SU-DHL-6 (cell line): ENCODE measurements around the gene STK11.

Source experiments
- H2AFZ ChIP-seq: fragments of 200-600 bp; sonication (generic); 2 replicates; pipeline ENCODE4 v1.6.1; 2014; ENCODE audit warnings: low read depth, mild to moderate bottlenecking, moderate library complexity, mixed read lengths, antibody characterized with exemption, low read length; ENCODE audit not compliant: severe bottlenecking
- H3F3A ChIP-seq: fragments of 200-600 bp; shearing (Covaris generic); 2 replicates; pipeline ENCODE4 v1.6.0; 2016; ENCODE audit warnings: antibody characterized with exemption, mild to moderate bottlenecking; ENCODE audit not compliant: insufficient read depth
- H3K27ac ChIP-seq: fragments of 200-600 bp; sonication (generic); 2 replicates; pipeline ENCODE4 v1.5.1; 2016; ENCODE audit warnings: low read depth, mild to moderate bottlenecking, low read length, moderate library complexity, mixed read lengths
- H3K27me3 ChIP-seq: fragments of 200-600 bp; sonication (generic), shearing (Covaris generic); 2 replicates; pipeline ENCODE4 v1.6.0; 2014; ENCODE audit warnings: mild to moderate bottlenecking, low read length
- H3K36me3 ChIP-seq: fragments of 200-600 bp; sonication (generic); 2 replicates; pipeline ENCODE4 v1.6.1; 2014; ENCODE audit warnings: mild to moderate bottlenecking, low read length, mixed read lengths
- H3K4me2 ChIP-seq: fragments of 300-600, 200-600 bp; shearing (Covaris generic), sonication (generic); 2 replicates; pipeline ENCODE4 v1.6.0; 2014; ENCODE audit warnings: low read length, low read depth, mild to moderate bottlenecking; ENCODE audit not compliant: poor library complexity, severe bottlenecking
- H3K4me3 ChIP-seq: fragments of 200-600 bp; sonication (generic); 2 replicates; pipeline ENCODE4 v1.5.1; 2014; ENCODE audit warnings: antibody characterized with exemption, low read length, mild to moderate bottlenecking, mixed read lengths; ENCODE audit not compliant: insufficient read depth, poor library complexity, severe bottlenecking
- H3K79me2 ChIP-seq: fragments of 200-600 bp; sonication (generic); 2 replicates; pipeline ENCODE4 v1.6.1; 2014; ENCODE audit warnings: mild to moderate bottlenecking, low read length, moderate library complexity; ENCODE audit not compliant: insufficient read depth
- H3K9ac ChIP-seq: fragments of 200-600 bp; sonication (generic); 2 replicates; pipeline ENCODE4 v1.7.0; 2014; ENCODE audit warnings: mild to moderate bottlenecking, low read length
- H3K9me2 ChIP-seq: fragments of 200-600 bp; sonication (generic); replicated peaks from 2 replicates; pipeline ENCODE4 v1.6.1; 2014; ENCODE audit warnings: low read length; ENCODE audit not compliant: insufficient read depth
- H3K9me3 ChIP-seq: fragments of 200-600 bp; sonication (generic); 2 replicates; pipeline ENCODE4 v1.6.1; 2014; ENCODE audit warnings: low read length, mixed read lengths; ENCODE audit not compliant: insufficient read depth
- H4K20me1 ChIP-seq: fragments of 200-600 bp; sonication (generic); 2 replicates; pipeline ENCODE4 v1.6.1; 2014; ENCODE audit warnings: low read depth, mild to moderate bottlenecking, antibody characterized with exemption, low read length, moderate library complexity, mixed read lengths
- EZH2phosphoT487 ChIP-seq: fragments of 200-600 bp; sonication (generic), shearing (Covaris generic); conservative IDR thresholded peaks from 2 replicates; pipeline ENCODE4 v1.6.1; 2018; ENCODE audit warnings: mild to moderate bottlenecking, antibody characterized with exemption, low read length, moderate library complexity, mixed read lengths
- TF ChIP-seq, protein P1 (sequence below): fragments of 200-600 bp; sonication (generic); IDR thresholded peaks from one replicate; pipeline ENCODE4 v1.5.1; 2017; ENCODE audit warnings: antibody characterized with exemption, mild to moderate bottlenecking, low read length, moderate library complexity; ENCODE audit not compliant: insufficient read depth, poor library complexity, severe bottlenecking

Gene STK11

DNA sequence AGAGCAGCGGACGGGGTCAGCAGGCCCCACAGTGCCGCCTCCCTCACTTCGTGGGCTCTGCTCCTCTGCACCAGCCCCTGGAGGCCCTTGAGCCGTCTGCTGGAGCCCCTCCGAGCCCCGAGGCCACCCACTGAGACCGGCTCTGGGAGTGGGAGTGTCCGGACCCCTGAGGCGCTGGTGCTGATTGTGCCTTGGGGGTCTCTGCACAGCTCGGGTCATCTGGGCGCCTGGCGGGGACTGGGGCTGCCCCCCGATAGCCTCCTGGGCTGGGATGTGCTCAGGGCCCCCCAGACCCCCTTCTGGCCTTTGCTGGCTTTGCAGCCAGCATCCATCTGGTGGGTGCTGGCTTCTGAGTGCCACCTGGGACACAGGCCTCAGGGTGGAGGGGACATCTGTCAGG, 16.8 kb downstream of the STK11 start:
- TF ChIP-seq, protein P1, sequence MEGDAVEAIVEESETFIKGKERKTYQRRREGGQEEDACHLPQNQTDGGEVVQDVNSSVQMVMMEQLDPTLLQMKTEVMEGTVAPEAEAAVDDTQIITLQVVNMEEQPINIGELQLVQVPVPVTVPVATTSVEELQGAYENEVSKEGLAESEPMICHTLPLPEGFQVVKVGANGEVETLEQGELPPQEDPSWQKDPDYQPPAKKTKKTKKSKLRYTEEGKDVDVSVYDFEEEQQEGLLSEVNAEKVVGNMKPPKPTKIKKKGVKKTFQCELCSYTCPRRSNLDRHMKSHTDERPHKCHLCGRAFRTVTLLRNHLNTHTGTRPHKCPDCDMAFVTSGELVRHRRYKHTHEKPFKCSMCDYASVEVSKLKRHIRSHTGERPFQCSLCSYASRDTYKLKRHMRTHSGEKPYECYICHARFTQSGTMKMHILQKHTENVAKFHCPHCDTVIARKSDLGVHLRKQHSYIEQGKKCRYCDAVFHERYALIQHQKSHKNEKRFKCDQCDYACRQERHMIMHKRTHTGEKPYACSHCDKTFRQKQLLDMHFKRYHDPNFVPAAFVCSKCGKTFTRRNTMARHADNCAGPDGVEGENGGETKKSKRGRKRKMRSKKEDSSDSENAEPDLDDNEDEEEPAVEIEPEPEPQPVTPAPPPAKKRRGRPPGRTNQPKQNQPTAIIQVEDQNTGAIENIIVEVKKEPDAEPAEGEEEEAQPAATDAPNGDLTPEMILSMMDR = no peak
- TF ChIP-seq EZH2phosphoT487 = no peak
- no peak overlapping the region for H3K9ac ChIP-seq
- H3K79me2 ChIP-seq = no peaks in the 10 kb centered on the region
- H3K4me3 ChIP-seq = no peak overlapping the region
- no peaks in the 10 kb centered on the region for H4K20me1 ChIP-seq
- H3K36me3 ChIP-seq = no peaks in the 10 kb centered on the region
- H3F3A ChIP-seq = no peaks in the 10 kb centered on the region
- no peaks in the 10 kb centered on the region for H3K27me3 ChIP-seq
- no peak overlapping the region for H3K27ac ChIP-seq
- no peaks in the 10 kb centered on the region for H3K9me3 ChIP-seq
- H3K4me2 ChIP-seq = no peak overlapping the region
- no peaks in the 10 kb centered on the region for H3K9me2 ChIP-seq
- no peak overlapping the region for H2AFZ ChIP-seq

DNA sequence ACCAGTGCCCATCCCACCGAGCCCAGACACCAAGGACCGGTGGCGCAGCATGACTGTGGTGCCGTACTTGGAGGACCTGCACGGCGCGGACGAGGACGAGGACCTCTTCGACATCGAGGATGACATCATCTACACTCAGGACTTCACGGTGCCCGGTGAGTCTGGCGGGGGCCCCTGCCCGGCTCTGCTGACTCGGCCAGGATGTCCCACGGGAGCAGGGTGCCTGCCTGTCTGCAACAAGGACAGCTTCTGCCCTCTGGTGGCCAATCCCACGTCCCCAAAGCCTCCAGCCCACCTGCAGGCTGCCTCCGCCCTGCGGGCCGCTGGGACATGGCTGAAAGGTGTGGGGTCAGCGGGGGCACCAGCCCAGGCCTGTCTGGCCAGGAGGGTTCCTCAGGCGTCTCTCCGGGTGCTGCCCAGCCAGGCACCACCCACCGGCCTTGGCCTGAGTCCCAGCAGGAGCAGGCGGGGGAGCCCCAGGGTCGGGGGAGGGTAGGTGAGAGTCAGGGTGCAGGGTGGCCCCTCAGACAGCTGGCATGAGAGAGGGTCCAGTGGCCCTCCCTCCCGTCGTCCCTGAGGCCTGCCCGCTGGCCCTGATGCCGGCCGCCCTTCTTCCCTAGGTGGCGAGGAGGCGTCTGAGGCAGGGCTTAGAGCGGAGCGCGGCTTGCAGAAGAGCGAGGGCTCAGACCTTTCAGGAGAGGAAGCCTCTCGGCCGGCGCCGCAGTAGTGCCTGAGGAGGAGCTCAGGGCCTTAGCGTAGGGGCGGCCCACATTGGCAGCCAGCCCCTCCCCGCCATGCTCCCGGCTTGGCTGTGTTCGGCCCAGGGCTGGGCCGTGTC, 17.7 kb downstream of the STK11 start:
- Histone ChIP-seq H4K20me1 (no peaks in the 10 kb centered on the region), H3K9me3 (no peaks in the 10 kb centered on the region), H3K4me2 (no peak overlapping the region), H2AFZ (no peak overlapping the region), H3K79me2 (no peaks in the 10 kb centered on the region), H3K9me2 (no peaks in the 10 kb centered on the region), H3K27me3 (no peaks in the 10 kb centered on the region), H3K4me3 (no peak overlapping the region), H3K36me3 (no peaks in the 10 kb centered on the region), H3K9ac (no peak overlapping the region), H3K27ac (no peak overlapping the region), H3F3A (no peaks in the 10 kb centered on the region)
- no peak for TF ChIP-seq EZH2phosphoT487
- TF ChIP-seq, protein P1 = peak; percentile 49

DNA sequence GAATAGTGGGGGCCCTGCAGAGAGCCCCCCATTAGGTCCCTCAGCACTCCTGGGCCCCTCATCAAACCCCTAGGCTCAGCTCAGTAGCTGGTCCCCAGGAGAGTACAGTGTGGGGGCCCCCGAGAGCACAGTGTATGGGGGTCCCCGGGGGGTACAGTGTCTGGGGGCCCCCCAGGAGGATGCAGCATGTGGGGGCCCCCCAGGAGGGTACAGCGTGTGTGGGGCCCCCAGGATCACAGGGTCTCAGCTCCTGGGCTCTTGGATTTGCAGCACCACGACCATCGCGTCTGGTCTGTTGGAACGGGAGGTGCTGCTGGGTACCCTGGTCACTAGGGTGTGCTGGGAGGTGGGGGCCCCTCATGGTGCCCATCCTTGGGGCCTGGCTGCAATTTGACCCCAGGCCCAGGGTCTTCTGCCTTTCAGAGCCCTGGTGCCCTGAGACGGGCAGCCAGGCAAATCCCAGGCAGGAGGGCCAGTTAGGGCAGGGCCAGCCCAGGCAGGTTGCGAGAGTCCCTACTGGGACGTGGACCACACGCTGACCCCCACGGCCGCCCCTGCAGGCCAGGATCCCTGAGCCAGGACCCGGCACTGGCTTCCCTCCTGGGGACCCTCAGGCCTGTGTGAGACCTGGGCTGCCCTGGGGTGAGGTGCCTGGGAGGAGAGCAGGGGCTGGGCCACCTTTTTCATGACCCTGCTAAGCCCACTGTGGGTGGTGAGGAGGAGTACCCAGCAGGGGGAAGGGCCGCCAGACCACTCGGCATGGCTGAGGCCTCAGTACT, 18.7 kb downstream of the STK11 start:
- Histone ChIP-seq H3K4me2 (no peak overlapping the region), H3K9me2 (no peaks in the 10 kb centered on the region), H3F3A (no peaks in the 10 kb centered on the region), H3K9me3 (no peaks in the 10 kb centered on the region), H3K9ac (no peak overlapping the region), H3K79me2 (no peaks in the 10 kb centered on the region), H4K20me1 (no peaks in the 10 kb centered on the region), H3K27me3 (no peaks in the 10 kb centered on the region), H3K4me3 (no peak overlapping the region), H3K27ac (no peak overlapping the region), H2AFZ (no peak overlapping the region), H3K36me3 (no peaks in the 10 kb centered on the region)
- TF ChIP-seq EZH2phosphoT487 = no peak
- TF ChIP-seq, protein P1 = no peak
